HCT116 (cell line): ENCODE measurements around the gene COL4A1. TPM values are rescaled to one million over a fixed set of nuclear protein-coding genes. Genes with fewer than 3 reads are reported as not detected.

Experiments
- ATAC-seq: fragments of 200-7000 bp; cut with Tn5 transposase; 2 replicates; pipeline ENCODE4 v1.9.1; 2020; ENCODE audit warnings: mild to moderate bottlenecking, moderate library complexity
- BruUV-seq: library from RNA; stranded (reverse); fragments of 400-500 nt; replicated peaks from 2 replicates; lab custom pipeline; 2021; lab: Mats Ljungman, UMichigan
- CTCF ChIA-PET: fragments of 300-600 bp; sonication (Branson Sonifier 250); formaldehyde crosslinking; loops from one replicate; lab custom pipeline; 2021; ENCODE audit warnings: antibody characterized with exemption; lab: Charles Lee
- POLR2A ChIA-PET: fragments of 300-600, 350-600 bp; sonication (Branson Sonifier 250); formaldehyde crosslinking; loops from one replicate; lab custom pipeline; 2021; ENCODE audit warnings: antibody characterized with exemption; lab: Charles Lee
- RAD21 ChIA-PET, 2 experiments: fragments of 300-600 bp; sonication (Branson Sonifier 250); formaldehyde crosslinking; loops; one replicate each; lab custom pipeline; 2023; ENCODE audit warnings: low total read pairs in 2 of 2; ENCODE audit not compliant: uncharacterized antibody in 2 of 2, unreplicated experiment in 2 of 2, low non-redundant PET in 1 of 2; lab: Charles Lee
- DNase-seq: peaks from one replicate; pipeline ENCODE4 v3.0.0-alpha.2; 2010; ENCODE audit warnings: low read depth, low spot score
- H2AFZ ChIP-seq: fragments of 200-600 bp; shearing (Covaris generic), sonication (generic); 2 replicates; pipeline ENCODE4 v1.6.1; 2017; ENCODE audit warnings: low read depth, mixed run types, mixed read lengths, antibody characterized with exemption, low read length; ENCODE audit not compliant: poor library complexity, severe bottlenecking
- H3K27ac ChIP-seq: 2 replicates; pipeline ENCODE4 v1.5.1; 2012; ENCODE audit warnings: low read depth, low read length
- H3K27me3 ChIP-seq: fragments of 200-600 bp; sonication (generic); 2 replicates; pipeline ENCODE4 v1.6.1; 2016; ENCODE audit warnings: mixed run types, low read length, mixed read lengths; ENCODE audit not compliant: insufficient read depth
- H3K36me3 ChIP-seq, 2 experiments: fragments of 200-500 bp in 1 of 2; fragments of 200-600 bp in 1 of 2; sonication (Bioruptor generic) in 1 of 2; sonication (generic) in 1 of 2; 2 replicates each; pipeline versions ENCODE4 v1.5.1 to v1.6.1; 2014 to 2016; ENCODE audit warnings: low read length in 2 of 2, inconsistent platforms in 1 of 2, mixed read lengths in 1 of 2, mixed run types in 1 of 2; ENCODE audit not compliant: insufficient read depth in 2 of 2, control insufficient read depth in 1 of 2
- H3K4me1 ChIP-seq, 2 experiments: fragments of 200-600 bp in 1 of 2; sonication (generic) in 1 of 2; 2 replicates each; pipeline versions ENCODE4 v1.5.1 to v1.6.1; 2012 to 2017; ENCODE audit warnings: low read length in 2 of 2, inconsistent platforms in 1 of 2, mild to moderate bottlenecking in 1 of 2, mixed read lengths in 1 of 2, mixed run types in 1 of 2, moderate library complexity in 1 of 2; ENCODE audit not compliant: insufficient read depth in 2 of 2, control insufficient read depth in 1 of 2
- H3K4me2 ChIP-seq: fragments of 200-600 bp; sonication (generic); 2 replicates; pipeline ENCODE4 v1.6.1; 2017; ENCODE audit warnings: mixed run types, low read length, mixed read lengths
- H3K4me3 ChIP-seq, 2 experiments: fragments of 200-600 bp in 1 of 2; sonication (generic) in 1 of 2; replicated peaks in 1 of 2; 2 replicates each; pipeline ENCODE4 v1.5.1; 2011 to 2016; ENCODE audit warnings: low read length in 2 of 2, control low read depth in 1 of 2, low read depth in 1 of 2, mild to moderate bottlenecking in 1 of 2, mixed read lengths in 1 of 2, mixed run types in 1 of 2
- H3K79me2 ChIP-seq: fragments of 200-600 bp; sonication (generic); 2 replicates; pipeline ENCODE4 v1.6.1; 2017; ENCODE audit warnings: mild to moderate bottlenecking, mixed run types, low read length, moderate library complexity, mixed read lengths; ENCODE audit not compliant: insufficient read depth
- H3K9ac ChIP-seq: fragments of 200-600 bp; sonication (generic); 2 replicates; pipeline ENCODE4 v1.6.1; 2016; ENCODE audit warnings: low read length, mixed read lengths
- H3K9me2 ChIP-seq: fragments of 200-600 bp; sonication (generic), shearing (Covaris generic); 2 replicates; pipeline ENCODE4 v1.6.1; 2017; ENCODE audit warnings: mixed run types, mild to moderate bottlenecking, moderate library complexity; ENCODE audit not compliant: insufficient read depth
- H3K9me3 ChIP-seq, 2 experiments: fragments of 200-500 bp in 1 of 2; fragments of 200-600 bp in 1 of 2; sonication (Bioruptor generic) in 1 of 2; sonication (generic) in 1 of 2; 2 replicates each; pipeline ENCODE4 v1.6.1; 2014 to 2017; ENCODE audit warnings: low read length in 2 of 2, mixed read lengths in 2 of 2, inconsistent platforms in 1 of 2, low read depth in 1 of 2, mild to moderate bottlenecking in 1 of 2, mixed run types in 1 of 2, moderate library complexity in 1 of 2; ENCODE audit not compliant: control insufficient read depth in 1 of 2, insufficient read depth in 1 of 2
- H4K20me1 ChIP-seq: fragments of 200-600 bp; sonication (generic), shearing (Covaris generic); 2 replicates; pipeline ENCODE4 v1.6.1; 2017; ENCODE audit warnings: mixed run types, mild to moderate bottlenecking, moderate library complexity; ENCODE audit not compliant: insufficient read depth
- ATF3 ChIP-seq: IDR thresholded peaks from 2 replicates; pipeline ENCODE4 v1.6.1; 2012
- CEBPB ChIP-seq: IDR thresholded peaks from 2 replicates; pipeline ENCODE4 v1.6.1; 2012; ENCODE audit warnings: low read depth
- CTCF ChIP-seq, 3 experiments: fragments of 200-600 bp in 1 of 3; sonication (generic) in 1 of 3; IDR thresholded peaks in 2 of 3; conservative IDR thresholded peaks in 1 of 3; 2 replicates each; pipeline ENCODE4 v1.5.1; 2012 to 2017; ENCODE audit warnings: low read depth in 2 of 3, low read length in 2 of 3, antibody characterized with exemption in 1 of 3, borderline replicate concordance in 1 of 3, control low read depth in 1 of 3, mild to moderate bottlenecking in 1 of 3, mixed read lengths in 1 of 3, mixed run types in 1 of 3, moderate library complexity in 1 of 3; ENCODE audit not compliant: insufficient read depth in 1 of 3
- ELF1 ChIP-seq: IDR thresholded peaks from 2 replicates; pipeline ENCODE4 v1.6.1; 2012; ENCODE audit warnings: low read depth, borderline replicate concordance
- EZH2 ChIP-seq: fragments of 200-600 bp; sonication (generic); IDR thresholded peaks from 2 replicates; pipeline ENCODE4 v1.6.1; 2017; ENCODE audit warnings: antibody characterized with exemption, mixed run types
- EZH2phosphoT487 ChIP-seq: fragments of 200-600 bp; IDR thresholded peaks from 2 replicates; pipeline ENCODE4 v1.6.1; 2018; ENCODE audit warnings: antibody characterized with exemption, borderline replicate concordance
- FOSL1 ChIP-seq: IDR thresholded peaks from 2 replicates; pipeline ENCODE4 v1.6.1; 2012; ENCODE audit warnings: low read depth
- MAX ChIP-seq: IDR thresholded peaks from 2 replicates; pipeline ENCODE4 v1.6.1; 2012
- POLR2A ChIP-seq: IDR thresholded peaks from 2 replicates; pipeline ENCODE4 v1.7.0; 2011; ENCODE audit warnings: borderline replicate concordance; ENCODE audit not compliant: insufficient read depth, insufficient read length; ENCODE audit errors: extremely low read depth
- RAD21 ChIP-seq: IDR thresholded peaks from 2 replicates; pipeline ENCODE4 v1.6.1; 2012; ENCODE audit warnings: low read depth, mild to moderate bottlenecking
- REST ChIP-seq: IDR thresholded peaks from 2 replicates; pipeline ENCODE4 v1.6.1; 2012; ENCODE audit warnings: low read depth
- SIN3A ChIP-seq: IDR thresholded peaks from 2 replicates; pipeline ENCODE4 v1.6.1; 2012; ENCODE audit warnings: low read depth
- SRF ChIP-seq: IDR thresholded peaks from 2 replicates; pipeline ENCODE4 v1.6.1; 2012; ENCODE audit warnings: low read depth
- TCF7L2 ChIP-seq: IDR thresholded peaks from 2 replicates; pipeline ENCODE4 v1.7.0; 2011; ENCODE audit warnings: borderline replicate concordance, inconsistent platforms; ENCODE audit not compliant: insufficient read depth, insufficient read length; ENCODE audit errors: extremely low read depth
- YY1 ChIP-seq: IDR thresholded peaks from 2 replicates; pipeline ENCODE4 v1.6.1; 2011; ENCODE audit warnings: low read length, low read depth, moderate library complexity, mild to moderate bottlenecking; ENCODE audit not compliant: insufficient replicate concordance; ENCODE audit errors: extremely low read depth
- ZFX ChIP-seq: fragments of 450-650 bp; IDR thresholded peaks from 2 replicates; pipeline ENCODE4 v1.6.1; 2017
- intact Hi-C: fragments of 100-400 bp; cut with micrococcal nuclease; formaldehyde crosslinking; loops from 2 replicates; pipeline ENCODE4 v1.10.0; 2022
- total RNA-seq: library from RNA; stranded (reverse); gene quantifications from one replicate; pipeline ENCODE4 v1.2.1, GENCODE V29; 2021; ENCODE audit not compliant: unreplicated experiment

The COL4A1 gene
- total RNA-seq, 1 experiment from 2014 or later, result 0.57 TPM

GRCh38 chr13:110194451-110194850 lies 112.5 kb downstream of the COL4A1 start:
- no peak for TF ChIP-seq EZH2
- no peak for TF ChIP-seq SIN3A
- no peak for TF ChIP-seq SRF
- no peak for TF ChIP-seq CEBPB
- no peak for TF ChIP-seq TCF7L2
- no peak for TF ChIP-seq FOSL1
- TF ChIP-seq CTCF (IDR thresholded peaks at IDR 0.05 in 2 of 3, conservative IDR thresholded peaks at IDR 0.05 in 1 of 3; ENCODE audit: borderline replicate concordance in 1 of 3, insufficient read depth in 1 of 3, low read depth in 2 of 3, low read length in 2 of 3), result no peak
- no peak for TF ChIP-seq YY1
- no peak for TF ChIP-seq POLR2A
- TF ChIP-seq ATF3, result no peak
- no peak for TF ChIP-seq MAX
- TF ChIP-seq EZH2phosphoT487, result no peak
- no peak for TF ChIP-seq RAD21
- no peak for TF ChIP-seq ELF1
- no peak for TF ChIP-seq REST
- TF ChIP-seq ZFX, result no peak
- Histone ChIP-seq H3K4me2 (no peak overlapping the region), H3K4me1 (no peaks in the 10 kb centered on the region), H4K20me1 (no peaks in the 10 kb centered on the region), H3K79me2 (no peaks in the 10 kb centered on the region), H3K9me2 (no peaks in the 10 kb centered on the region), H3K27me3 (peaks cover 27% of the 10 kb centered on the region; the same call in 1 of the 2 replicates), H3K36me3 (no peaks in the 10 kb centered on the region), H3K4me3 (no peak overlapping the region), H3K9ac (no peak overlapping the region), H3K27ac (no peak overlapping the region), H3K9me3 (no peaks in the 10 kb centered on the region), H2AFZ (no peak overlapping the region)
- RAD21 ChIA-PET, result no interaction called here
- BruUV-seq, result no TSS peak
- no peak for ATAC-seq
- intact Hi-C loops, result no loop called here
- POLR2A ChIA-PET, result no interaction called here
- no peak for DNase-seq
- CTCF ChIA-PET, result no interaction called here
